H1 (cell line): ENCODE results near the gene TEAD3. TPM values are rescaled to one million over a fixed set of nuclear protein-coding genes. Genes with fewer than 3 reads are reported as not detected.
A peak's percentile ranks its signal among the peaks of the same experiment; 100 is the strongest.

Experiments used
- BACH1 ChIP-seq: IDR thresholded peaks from 2 replicates; pipeline ENCODE4 v1.6.1; 2012; ENCODE audit warnings: low read length, improper control_type of control experiment
- CBX5 ChIP-seq: fragments of 300-800, 300-1000 bp; sonication (generic); IDR thresholded peaks from 2 replicates; pipeline ENCODE4 v1.7.1; 2016; ENCODE audit warnings: antibody characterized with exemption, low read length, low read depth
- CHD2 ChIP-seq: IDR thresholded peaks from 2 replicates; pipeline ENCODE4 v1.6.1; 2012; ENCODE audit warnings: low read length, improper control_type of control experiment
- POU5F1 ChIP-seq: IDR thresholded peaks from 2 replicates; pipeline ENCODE4 v1.6.1; 2011; ENCODE audit warnings: low read depth, mild to moderate bottlenecking, low read length, moderate library complexity
- RAD21 ChIP-seq, 2 experiments: IDR thresholded peaks in 1 of 2; conservative IDR thresholded peaks in 1 of 2; 2 replicates each; pipeline ENCODE4 v1.6.1; 2011; ENCODE audit warnings: low read depth in 2 of 2, low read length in 2 of 2, improper control_type of control experiment in 1 of 2, inconsistent platforms in 1 of 2, mild to moderate bottlenecking in 1 of 2, moderate library complexity in 1 of 2
- TEAD4 ChIP-seq: IDR thresholded peaks from 2 replicates; pipeline ENCODE4 v1.6.1; 2012; ENCODE audit warnings: low read depth, low read length, inconsistent platforms, mixed read lengths
- polyA plus RNA-seq, 7 experiments: library from polyadenylated mRNA; depleted of rRNA in 3 of 7; stranded (reverse) in 5 of 7; unstranded in 2 of 7; fragments of >200 nt in 5 of 7; fragments of 200-250 nt in 2 of 7; gene quantifications; 1 replicate in 5 of 7; 2 replicates in 1 of 7; 4 replicates in 1 of 7; pipeline versions ENCODE4 v1.2.1 to v1.2.3, GENCODE V29; 2011 to 2013; ENCODE audit warnings: missing spikeins in 2 of 7, mixed read lengths in 2 of 7
- total RNA-seq: library from RNA; stranded (reverse); fragmentation: NEBNext Ultra II Directional; extraction: Animal tissue kit (Norgen Biotek cat#: 25700); gene quantifications from 2 replicates; pipeline ENCODE4 v1.2.1, GENCODE V29; 2021

The TEAD3 gene
- total and polyA plus RNA-seq, 2 of the 8 experiments (the other 6 are each of a cell fraction or from before 2014, with no cell fraction given): 20.1 to 28.7 TPM

GRCh38 chr6:35468181-35468979, 28.5 kb downstream of the TEAD3 start, which contains the start of gene RPL10A (continued):
- TF ChIP-seq RAD21 (IDR thresholded peaks at IDR 0.05 in 1 of 2, conservative IDR thresholded peaks at IDR 0.05 in 1 of 2; ENCODE audit: low read depth in 2 of 2, low read length in 2 of 2) (peak; percentile 78 to 85), CHD2 (peak; percentile 100), CBX5 (no peak), BACH1 (peak; percentile 76; the same call in 1 of the 2 replicates), POU5F1 (no peak), TEAD4 (0 out of 2 replicates have a peak, but pooled peaks have one; percentile 1)
